WTC11 (cell line): ENCODE data around the gene MAP4K4.

Source experiments
- CREB1 ChIP-seq: sonication (generic); formaldehyde crosslinking; IDR thresholded peaks from 2 replicates; pipeline ENCODE4 v1.8.0; 2023; ENCODE audit warnings: mild to moderate bottlenecking, missing genetic modification reagents
- JUN ChIP-seq: sonication (generic); formaldehyde crosslinking; IDR thresholded peaks from 2 replicates; pipeline ENCODE4 v1.8.0; 2023; ENCODE audit warnings: mild to moderate bottlenecking, missing genetic modification reagents
- SMAD4 ChIP-seq: sonication (generic); formaldehyde crosslinking; IDR thresholded peaks from 2 replicates; pipeline ENCODE4 v1.8.0; 2022; ENCODE audit warnings: mild to moderate bottlenecking, missing genetic modification reagents
- TCF7 ChIP-seq: sonication (generic); formaldehyde crosslinking; IDR thresholded peaks from 2 replicates; pipeline ENCODE4 v1.8.0; 2022; ENCODE audit warnings: mild to moderate bottlenecking, low read depth, missing genetic modification reagents, moderate library complexity
- TF ChIP-seq, protein P1 (sequence below): fragments of 200-600 bp; IDR thresholded peaks from 2 replicates; pipeline ENCODE4 v1.8.0; 2022; ENCODE audit warnings: antibody characterized with exemption
- TF ChIP-seq, protein P2 (sequence below): sonication (generic); formaldehyde crosslinking; IDR thresholded peaks from 2 replicates; pipeline ENCODE4 v1.8.0; 2023; ENCODE audit warnings: missing genetic modification reagents
- TF ChIP-seq, protein P3 (sequence below): sonication (generic); formaldehyde crosslinking; IDR thresholded peaks from 2 replicates; pipeline ENCODE4 v1.8.0; 2022; ENCODE audit warnings: missing genetic modification reagents

DNA sequence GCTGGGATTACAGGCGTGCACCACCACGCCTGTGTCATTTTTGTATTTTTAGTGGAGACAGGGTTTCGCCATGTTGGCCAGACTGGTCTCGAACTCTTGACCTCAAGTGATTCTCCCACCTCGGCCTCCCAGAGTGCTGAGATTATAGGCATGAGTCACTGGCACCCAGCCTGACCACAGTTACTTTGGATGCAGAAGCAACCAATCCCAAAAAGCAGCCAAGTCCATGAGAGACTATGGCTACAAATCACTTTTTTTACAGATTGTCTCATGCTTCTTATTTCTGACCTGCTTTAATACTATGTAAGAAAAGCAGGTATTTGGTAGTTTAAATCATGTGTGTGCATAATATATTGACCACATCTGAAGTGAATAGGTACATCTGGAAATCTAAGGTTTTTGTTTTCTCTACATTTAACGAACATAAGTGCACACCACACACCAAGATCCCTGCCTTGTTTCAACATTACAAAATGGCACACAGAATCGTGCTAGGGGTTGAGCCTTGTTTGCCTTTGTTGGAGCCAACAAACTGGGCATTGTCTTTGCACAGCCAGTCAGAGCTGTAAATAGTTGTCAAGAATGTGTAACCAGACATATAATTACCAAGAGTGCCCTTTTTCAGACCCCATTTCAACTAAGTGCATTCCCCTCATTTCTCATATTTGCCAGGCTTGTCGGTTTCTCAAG lies 18.3 kb upstream of the MAP4K4 start:
- TF ChIP-seq TCF7 (CRISPR knock-in tag): no peak
- TF ChIP-seq, protein P1, sequence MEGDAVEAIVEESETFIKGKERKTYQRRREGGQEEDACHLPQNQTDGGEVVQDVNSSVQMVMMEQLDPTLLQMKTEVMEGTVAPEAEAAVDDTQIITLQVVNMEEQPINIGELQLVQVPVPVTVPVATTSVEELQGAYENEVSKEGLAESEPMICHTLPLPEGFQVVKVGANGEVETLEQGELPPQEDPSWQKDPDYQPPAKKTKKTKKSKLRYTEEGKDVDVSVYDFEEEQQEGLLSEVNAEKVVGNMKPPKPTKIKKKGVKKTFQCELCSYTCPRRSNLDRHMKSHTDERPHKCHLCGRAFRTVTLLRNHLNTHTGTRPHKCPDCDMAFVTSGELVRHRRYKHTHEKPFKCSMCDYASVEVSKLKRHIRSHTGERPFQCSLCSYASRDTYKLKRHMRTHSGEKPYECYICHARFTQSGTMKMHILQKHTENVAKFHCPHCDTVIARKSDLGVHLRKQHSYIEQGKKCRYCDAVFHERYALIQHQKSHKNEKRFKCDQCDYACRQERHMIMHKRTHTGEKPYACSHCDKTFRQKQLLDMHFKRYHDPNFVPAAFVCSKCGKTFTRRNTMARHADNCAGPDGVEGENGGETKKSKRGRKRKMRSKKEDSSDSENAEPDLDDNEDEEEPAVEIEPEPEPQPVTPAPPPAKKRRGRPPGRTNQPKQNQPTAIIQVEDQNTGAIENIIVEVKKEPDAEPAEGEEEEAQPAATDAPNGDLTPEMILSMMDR: no peak
- TF ChIP-seq, protein P2, sequence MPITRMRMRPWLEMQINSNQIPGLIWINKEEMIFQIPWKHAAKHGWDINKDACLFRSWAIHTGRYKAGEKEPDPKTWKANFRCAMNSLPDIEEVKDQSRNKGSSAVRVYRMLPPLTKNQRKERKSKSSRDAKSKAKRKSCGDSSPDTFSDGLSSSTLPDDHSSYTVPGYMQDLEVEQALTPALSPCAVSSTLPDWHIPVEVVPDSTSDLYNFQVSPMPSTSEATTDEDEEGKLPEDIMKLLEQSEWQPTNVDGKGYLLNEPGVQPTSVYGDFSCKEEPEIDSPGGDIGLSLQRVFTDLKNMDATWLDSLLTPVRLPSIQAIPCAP (CRISPR knock-in tag): no peak
- TF ChIP-seq JUN (CRISPR knock-in tag): no peak
- TF ChIP-seq, protein P3, sequence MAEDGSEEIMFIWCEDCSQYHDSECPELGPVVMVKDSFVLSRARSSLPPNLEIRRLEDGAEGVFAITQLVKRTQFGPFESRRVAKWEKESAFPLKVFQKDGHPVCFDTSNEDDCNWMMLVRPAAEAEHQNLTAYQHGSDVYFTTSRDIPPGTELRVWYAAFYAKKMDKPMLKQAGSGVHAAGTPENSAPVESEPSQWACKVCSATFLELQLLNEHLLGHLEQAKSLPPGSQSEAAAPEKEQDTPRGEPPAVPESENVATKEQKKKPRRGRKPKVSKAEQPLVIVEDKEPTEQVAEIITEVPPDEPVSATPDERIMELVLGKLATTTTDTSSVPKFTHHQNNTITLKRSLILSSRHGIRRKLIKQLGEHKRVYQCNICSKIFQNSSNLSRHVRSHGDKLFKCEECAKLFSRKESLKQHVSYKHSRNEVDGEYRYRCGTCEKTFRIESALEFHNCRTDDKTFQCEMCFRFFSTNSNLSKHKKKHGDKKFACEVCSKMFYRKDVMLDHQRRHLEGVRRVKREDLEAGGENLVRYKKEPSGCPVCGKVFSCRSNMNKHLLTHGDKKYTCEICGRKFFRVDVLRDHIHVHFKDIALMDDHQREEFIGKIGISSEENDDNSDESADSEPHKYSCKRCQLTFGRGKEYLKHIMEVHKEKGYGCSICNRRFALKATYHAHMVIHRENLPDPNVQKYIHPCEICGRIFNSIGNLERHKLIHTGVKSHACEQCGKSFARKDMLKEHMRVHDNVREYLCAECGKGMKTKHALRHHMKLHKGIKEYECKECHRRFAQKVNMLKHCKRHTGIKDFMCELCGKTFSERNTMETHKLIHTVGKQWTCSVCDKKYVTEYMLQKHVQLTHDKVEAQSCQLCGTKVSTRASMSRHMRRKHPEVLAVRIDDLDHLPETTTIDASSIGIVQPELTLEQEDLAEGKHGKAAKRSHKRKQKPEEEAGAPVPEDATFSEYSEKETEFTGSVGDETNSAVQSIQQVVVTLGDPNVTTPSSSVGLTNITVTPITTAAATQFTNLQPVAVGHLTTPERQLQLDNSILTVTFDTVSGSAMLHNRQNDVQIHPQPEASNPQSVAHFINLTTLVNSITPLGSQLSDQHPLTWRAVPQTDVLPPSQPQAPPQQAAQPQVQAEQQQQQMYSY (CRISPR knock-in tag): no peak
- no peak for TF ChIP-seq CREB1 (CRISPR knock-in tag)
- TF ChIP-seq SMAD4 (CRISPR knock-in tag): no peak
